Retinal pigment epithelial cell (primary cell): ENCODE results near the gene MNT.

Experiments
- DNase-seq: peaks from one replicate; pipeline ENCODE4 v3.0.0-alpha.2; 2010; ENCODE audit warnings: low read depth
- H3K4me3 ChIP-seq: 2 replicates; pipeline ENCODE4 v1.5.1; 2011; ENCODE audit warnings: mild to moderate bottlenecking, low read length, control low read depth, moderate library complexity
- CTCF ChIP-seq: conservative IDR thresholded peaks from 2 replicates; pipeline ENCODE4 v1.5.1; 2011; ENCODE audit warnings: low read depth, low read length, control low read depth, inconsistent platforms

MNT gene

GRCh38 chr17:2391597-2392251 lies 9.1 kb downstream of the MNT start:
- no peak for TF ChIP-seq CTCF
- DNase-seq: no peak
- H3K4me3 ChIP-seq: peak overlapping the region; percentile 54

GRCh38 chr17:2390199-2390836 lies 10.5 kb downstream of the MNT start:
- no peak for DNase-seq
- no peak for TF ChIP-seq CTCF
- H3K4me3 ChIP-seq: no peak overlapping the region

- TF ChIP-seq CTCF: no peak
- no peak overlapping the region for H3K4me3 ChIP-seq
- DNase-seq: no peak
Measured at GRCh38 chr17:2388683-2389055, 12.2 kb downstream of the MNT start.

GRCh38 chr17:2388020-2388682 lies 12.7 kb downstream of the MNT start:
- no peak for TF ChIP-seq CTCF
- no peak for DNase-seq
- no peak overlapping the region for H3K4me3 ChIP-seq

- no peak for DNase-seq
- no peak overlapping the region for H3K4me3 ChIP-seq
- no peak for TF ChIP-seq CTCF
Measured at GRCh38 chr17:2387086-2388019, 13.5 kb downstream of the MNT start.

GRCh38 chr17:2386400-2387085 lies 14.3 kb downstream of the MNT start:
- no peak for DNase-seq
- no peak for TF ChIP-seq CTCF
- H3K4me3 ChIP-seq: no peak overlapping the region
